HG02642 (cell line): ENCODE measurements around the gene TM9SF4.

Experiments used
- ATAC-seq: cut with Tn5 transposase; IDR thresholded peaks from one replicate; pipeline ENCODE4 v1.9.1; 2021; ENCODE audit warnings: mild to moderate bottlenecking; ENCODE audit not compliant: unreplicated experiment, poor library complexity

The TM9SF4 gene

DNA sequence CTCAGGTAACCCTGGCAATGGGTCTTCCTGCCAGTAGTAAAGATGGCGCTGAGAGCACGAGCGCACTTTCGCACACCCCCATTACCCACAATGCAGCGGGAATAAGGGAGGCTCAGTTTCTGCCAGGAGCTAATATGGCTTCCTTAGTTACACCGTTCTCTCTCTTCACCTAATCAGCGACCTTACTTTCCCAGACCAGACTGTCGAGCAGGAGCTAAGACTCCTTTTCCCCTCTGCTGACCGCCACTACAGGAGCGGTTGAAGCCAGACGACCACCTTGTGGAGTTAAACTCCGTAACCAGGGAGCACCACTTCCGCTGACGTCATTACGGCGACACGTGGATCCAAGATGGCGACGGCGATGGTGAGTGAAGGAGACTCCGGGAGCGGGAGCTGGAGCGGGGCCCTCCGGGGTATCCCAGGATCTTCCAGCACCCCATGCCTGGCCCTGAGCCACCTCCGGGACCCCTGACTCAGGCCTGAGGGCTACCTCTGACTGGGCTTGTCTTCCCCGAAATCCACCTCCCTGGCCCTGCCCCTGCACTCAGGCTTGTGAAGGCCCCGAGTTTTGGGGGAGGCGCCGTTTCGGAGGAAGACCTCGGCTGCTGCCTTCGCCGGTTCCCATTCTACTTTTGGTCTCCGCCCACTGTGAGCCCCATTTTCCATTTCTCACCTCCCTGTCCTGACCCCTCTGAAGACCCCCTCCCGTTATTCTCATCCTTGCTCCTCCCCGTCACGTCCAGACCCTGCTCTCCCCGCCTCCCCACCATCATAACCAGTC lies at the start of gene TM9SF4:
TM9SF4 (plus strand) TSS at position 323 of the 781 bp plus-strand sequence; CDS start at position 350, 27 bp downstream.
- peak; percentile 91 for ATAC-seq

- ATAC-seq, result no peak
Measured at GRCh38 chr20:32062776-32063170, 46.7 kb upstream of the TM9SF4 start.

- ATAC-seq, result no peak
Measured at GRCh38 chr20:32063695-32064094, 45.8 kb upstream of the TM9SF4 start.

GRCh38 chr20:32064667-32065066 lies 44.8 kb upstream of the TM9SF4 start:
- no peak for ATAC-seq

GRCh38 chr20:32067234-32067821 lies 42.2 kb upstream of the TM9SF4 start:
- no peak for ATAC-seq

- ATAC-seq, result no peak
Measured at GRCh38 chr20:32068174-32068573, 41.3 kb upstream of the TM9SF4 start.

- no peak for ATAC-seq
Measured at GRCh38 chr20:32069711-32070110, 39.8 kb upstream of the TM9SF4 start.

- no peak for ATAC-seq
Measured at GRCh38 chr20:32070282-32070681, 39.2 kb upstream of the TM9SF4 start.

GRCh38 chr20:32070690-32071213 lies 38.8 kb upstream of the TM9SF4 start:
- no peak for ATAC-seq

GRCh38 chr20:32071395-32072167 lies 37.9 kb upstream of the TM9SF4 start:
- no peak for ATAC-seq

- ATAC-seq, result no peak
Measured at GRCh38 chr20:32072168-32072750, 37.3 kb upstream of the TM9SF4 start.

DNA sequence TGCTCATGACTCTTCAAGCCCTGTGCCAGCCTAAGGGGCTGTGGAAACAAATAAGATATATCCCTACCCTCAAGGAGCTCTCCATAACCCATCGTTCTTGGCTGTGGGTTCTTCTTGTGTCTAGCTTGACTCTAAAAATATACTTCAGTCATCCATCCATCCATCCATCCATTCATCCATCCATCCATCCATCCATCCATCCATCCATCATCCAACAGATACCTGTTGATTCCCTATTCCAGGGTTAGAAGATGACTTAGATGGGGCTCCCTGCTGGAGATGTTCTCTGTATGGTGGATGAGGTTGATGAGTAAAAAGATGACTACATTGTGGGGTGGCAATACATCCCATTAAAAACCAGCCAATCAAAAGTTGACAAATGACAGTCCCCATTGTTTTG lies 34.0 kb upstream of the TM9SF4 start:
- no peak for ATAC-seq

GRCh38 chr20:32077190-32077589 lies 32.3 kb upstream of the TM9SF4 start:
- ATAC-seq, result no peak

DNA sequence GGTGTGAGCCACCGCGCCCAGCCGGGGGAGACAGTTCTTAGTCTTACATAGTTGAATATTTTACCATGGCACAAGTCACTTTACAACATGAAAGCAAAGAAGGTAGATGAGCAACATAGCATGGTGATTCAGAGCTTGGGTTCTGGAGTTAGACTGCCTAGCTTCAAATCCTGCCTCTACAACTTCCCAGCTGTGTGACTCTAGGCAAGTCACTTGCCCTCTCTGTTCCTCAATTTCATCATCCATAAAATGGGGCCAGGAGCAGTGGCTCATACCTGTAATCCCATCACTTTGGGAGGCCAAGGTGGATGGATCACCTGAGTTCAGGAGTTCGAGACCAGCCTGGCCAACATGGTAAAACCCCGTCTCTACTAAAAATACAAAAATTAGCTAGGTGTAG lies 31.2 kb upstream of the TM9SF4 start:
- ATAC-seq, result no peak

- no peak for ATAC-seq
Measured at GRCh38 chr20:32078791-32079190, 30.7 kb upstream of the TM9SF4 start.

DNA sequence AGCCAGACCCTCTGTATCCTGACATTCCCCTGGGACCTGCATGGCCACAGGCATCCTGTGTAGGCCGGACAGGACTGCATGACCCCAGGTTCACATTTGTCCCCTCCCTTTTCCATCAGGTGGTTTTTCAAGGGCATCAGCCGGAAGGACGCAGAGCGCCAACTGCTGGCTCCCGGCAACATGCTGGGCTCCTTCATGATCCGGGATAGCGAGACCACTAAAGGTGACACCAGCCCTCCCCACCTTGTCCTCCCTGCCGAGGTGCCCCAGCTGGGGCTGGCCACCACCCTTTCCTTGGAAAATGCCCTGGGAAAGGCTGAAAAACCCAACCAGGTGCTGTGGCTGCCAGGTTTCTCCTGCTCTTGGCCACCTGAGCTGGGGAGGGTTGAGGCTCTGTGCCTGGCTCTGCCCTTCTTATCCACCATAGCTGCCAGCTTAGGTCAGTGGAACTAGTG lies 29.8 kb upstream of the TM9SF4 start:
- ATAC-seq, result no peak

DNA sequence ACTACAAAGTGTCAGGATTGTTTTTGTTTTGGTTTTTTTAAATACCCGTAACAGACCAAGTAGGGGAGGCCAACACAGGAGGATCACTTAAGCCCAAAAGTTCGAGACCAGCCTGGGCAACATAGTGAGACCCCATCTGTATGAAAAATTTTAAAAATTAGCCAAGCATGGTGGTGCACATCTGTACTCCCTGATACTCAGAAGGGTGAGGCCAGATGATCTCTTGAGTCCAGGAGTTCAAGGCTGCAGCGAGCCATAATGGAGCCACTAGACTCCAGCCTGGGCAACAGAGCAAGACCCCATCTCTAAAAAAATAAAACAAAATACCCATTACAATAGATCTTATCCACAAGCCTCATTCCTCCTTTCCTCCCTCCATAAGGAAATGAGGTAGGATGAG lies 28.7 kb upstream of the TM9SF4 start:
- no peak for ATAC-seq

GRCh38 chr20:32083469-32083868 lies 26.0 kb upstream of the TM9SF4 start:
- no peak for ATAC-seq

DNA sequence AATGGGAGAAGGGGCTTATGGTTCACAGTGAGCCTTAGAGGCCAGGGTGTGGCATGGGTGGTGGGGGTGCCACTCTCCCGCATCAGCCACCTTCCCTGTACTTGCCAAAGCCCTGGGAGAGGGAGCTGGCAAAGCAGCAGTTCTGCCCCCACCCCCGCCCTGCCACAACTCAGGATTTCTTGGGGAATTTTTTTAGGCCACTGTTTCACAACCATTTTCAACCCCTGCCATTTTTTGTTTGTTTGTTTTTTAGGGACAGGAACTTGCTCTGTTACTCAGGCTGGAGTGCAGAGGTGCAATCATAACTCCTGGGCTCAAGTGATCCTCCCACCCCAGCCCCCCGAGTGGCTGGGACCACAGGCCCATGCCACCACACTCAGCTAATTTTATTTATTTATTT lies 22.4 kb upstream of the TM9SF4 start:
- ATAC-seq, result no peak

GRCh38 chr20:32088759-32089158 lies 20.8 kb upstream of the TM9SF4 start:
- ATAC-seq, result no peak
